Measurements from ENCODE around the gene MAPK14.
"Not testable (repeated sequence)": the region's sequence is repeated elsewhere in the genome, so short reads cannot be mapped to it uniquely, and the experiment has no call there.

Gene MAPK14

GRCh38 chr6:36027501-36028087 lies at the start of gene MAPK14:
TSS of gene MAPK14 (plus strand) at chr6:36027808. CDS start at chr6:36028158, 350 bp downstream.
- peak; percentile 96 for DNase-seq (ENCODE audit: low read depth in 2 of 2)

GRCh38 chr6:35980126-35980525 lies 47.5 kb upstream of the MAPK14 start:
- DNase-seq (ENCODE audit: low read depth in 2 of 2): not testable (repeated sequence)

GRCh38 chr6:35980991-35981645 lies 46.5 kb upstream of the MAPK14 start:
- no peak for DNase-seq (ENCODE audit: low read depth in 2 of 2)

DNA sequence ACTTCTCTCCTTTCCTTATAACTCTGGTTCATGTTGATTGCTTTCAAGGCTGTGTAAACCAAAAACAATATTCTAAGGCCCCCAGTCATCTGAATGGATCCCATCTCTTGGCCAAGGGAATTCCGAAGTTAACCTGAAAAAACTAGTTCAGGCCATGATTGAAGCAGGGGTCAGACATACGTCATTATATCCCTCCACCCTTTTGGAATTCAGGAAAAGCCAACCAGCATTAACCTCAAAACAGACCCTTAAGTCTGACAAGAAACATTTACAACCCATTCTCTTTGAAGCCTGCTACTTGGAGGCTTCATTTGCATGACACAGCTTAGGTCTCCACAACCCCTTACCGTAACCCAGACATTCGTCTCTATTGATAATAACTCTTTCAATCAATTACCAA lies 42.9 kb upstream of the MAPK14 start:
- no peak for DNase-seq (ENCODE audit: low read depth in 2 of 2)

GRCh38 chr6:35988047-35988446 lies 39.6 kb upstream of the MAPK14 start:
- not testable (repeated sequence) for DNase-seq (ENCODE audit: low read depth in 2 of 2)

- no peak for DNase-seq (ENCODE audit: low read depth in 2 of 2)
These were observed 34.5 kb upstream of the MAPK14 start for GRCh38 chr6:35993150-35993549.

DNA sequence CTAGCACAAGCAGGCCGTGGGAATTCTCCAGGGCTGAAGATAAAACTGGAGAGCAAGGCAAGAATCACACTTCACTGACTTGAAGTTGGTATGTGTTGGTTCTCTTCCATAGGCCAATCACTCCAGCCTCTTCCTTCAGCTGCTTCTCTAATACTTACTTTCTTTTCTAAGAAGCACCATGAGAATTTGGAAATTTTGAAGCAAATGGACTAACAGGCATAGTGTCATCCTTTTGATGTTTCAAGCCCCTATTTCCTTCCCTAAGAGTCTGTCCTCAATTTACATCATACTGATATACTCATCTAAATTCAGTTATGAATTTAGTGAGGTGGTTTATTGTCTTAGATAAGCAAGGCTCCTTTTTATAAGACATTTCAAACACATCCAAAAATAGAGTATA lies 27.2 kb upstream of the MAPK14 start:
- no peak for DNase-seq (ENCODE audit: low read depth in 2 of 2)

- DNase-seq (ENCODE audit: low read depth in 2 of 2): no peak
These were observed 11.9 kb upstream of the MAPK14 start for GRCh38 chr6:36015666-36016065.

- no peak for DNase-seq (ENCODE audit: low read depth in 2 of 2)
These were observed 9.3 kb upstream of the MAPK14 start for GRCh38 chr6:36018339-36018738.

DNA sequence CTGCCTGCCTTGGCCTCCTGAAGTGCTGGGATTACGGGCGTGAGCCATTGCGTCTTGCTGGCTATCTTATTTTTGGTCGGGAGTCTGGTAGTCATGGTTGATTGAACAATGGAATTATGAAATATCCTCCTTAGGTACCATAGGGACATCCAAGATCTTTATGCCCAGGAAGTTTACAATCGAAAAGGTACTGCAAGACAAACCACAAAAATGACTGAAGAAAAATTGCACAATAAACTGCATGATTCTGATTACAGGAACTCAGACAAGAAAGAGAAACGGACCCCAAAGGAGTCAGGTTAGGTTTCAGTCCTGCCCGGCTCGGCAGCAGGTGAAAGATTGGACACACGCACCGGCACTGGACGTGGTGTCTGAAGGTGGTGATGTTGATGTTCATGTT lies 8.4 kb upstream of the MAPK14 start:
- no peak for DNase-seq (ENCODE audit: low read depth in 2 of 2)

GRCh38 chr6:36020154-36020553 lies 7.5 kb upstream of the MAPK14 start:
- DNase-seq (ENCODE audit: low read depth in 2 of 2): no peak

DNA sequence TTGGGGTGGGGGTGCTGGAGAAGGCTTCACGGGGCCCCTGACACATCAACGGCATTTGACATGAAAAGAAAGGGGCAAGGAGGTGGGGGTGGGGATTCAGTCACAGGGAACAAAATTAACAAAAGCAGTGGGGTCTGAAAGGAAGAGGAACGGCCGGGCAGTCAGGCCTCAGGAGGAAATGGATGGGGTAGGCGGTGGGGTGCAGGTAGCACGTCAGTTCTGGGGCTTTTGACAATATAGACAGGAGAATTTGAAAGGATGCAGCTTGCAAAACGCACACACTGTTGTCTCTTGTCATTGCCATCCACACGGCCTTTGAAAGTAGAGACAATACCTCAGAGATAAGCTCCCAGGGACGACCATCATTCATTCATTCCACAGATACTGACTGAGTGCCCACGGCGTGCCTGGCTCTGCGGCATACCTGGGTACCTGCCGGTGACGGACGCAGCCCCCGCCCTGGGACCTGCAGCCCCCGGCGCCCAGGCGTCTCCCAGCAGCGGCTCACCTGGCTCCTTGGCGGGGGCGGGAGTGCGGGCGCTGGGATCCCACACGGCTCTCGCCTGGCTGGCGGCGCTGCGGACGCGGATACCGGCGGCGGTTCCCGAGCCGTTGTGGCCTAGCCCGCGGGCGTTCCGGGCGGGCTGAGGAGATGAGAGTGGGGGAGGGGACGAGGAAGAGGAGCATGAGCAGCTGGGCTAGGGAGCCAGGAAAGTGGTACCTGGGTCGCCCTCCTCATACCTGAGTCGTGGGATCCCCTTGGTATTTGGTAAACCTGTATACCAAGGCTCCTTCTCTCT lies 3.4 kb upstream of the MAPK14 start, which contains the start of gene SLC26A8:
SLC26A8 (minus strand) TSS at position 646 of the 800 bp plus-strand sequence. CDS start 4,934 bp downstream, outside the sequence.
- DNase-seq (ENCODE audit: low read depth in 2 of 2): no peak

DNA sequence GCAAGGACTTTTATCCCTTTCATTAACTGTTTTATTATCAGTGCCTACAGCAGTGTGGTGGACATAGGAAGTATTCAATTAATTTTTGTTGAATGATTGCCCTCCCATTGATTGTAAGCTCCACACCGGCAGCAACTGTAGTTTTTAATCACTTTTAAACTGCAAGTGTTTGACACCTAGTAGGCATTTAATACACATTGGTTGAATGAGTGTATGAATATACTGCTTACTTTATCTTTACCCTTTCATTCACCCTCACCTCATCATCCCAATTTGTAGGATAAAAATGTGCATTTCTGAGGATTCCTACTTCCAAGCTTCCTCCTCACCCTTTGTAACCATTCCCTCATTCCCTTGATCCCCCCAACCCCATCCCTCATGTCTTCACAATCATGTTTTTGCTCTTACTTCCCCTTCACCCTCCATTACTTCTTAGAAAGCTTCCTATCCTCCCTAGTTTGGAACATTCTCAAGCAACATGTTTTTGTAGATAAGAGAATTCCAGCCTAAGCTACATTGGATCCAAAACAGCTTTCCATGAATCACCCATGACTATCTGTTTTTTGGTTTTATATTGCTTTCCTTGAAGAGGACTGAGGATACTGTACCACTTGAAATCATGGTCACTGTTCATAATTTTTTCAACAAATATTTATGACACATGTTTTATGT lies 2.2 kb upstream of the MAPK14 start:
- no peak for DNase-seq (ENCODE audit: low read depth in 2 of 2)

GRCh38 chr6:36025932-36026327 lies 1.7 kb upstream of the MAPK14 start:
- no peak for DNase-seq (ENCODE audit: low read depth in 2 of 2)

- DNase-seq (ENCODE audit: low read depth in 2 of 2): peak; percentile 16 to 25
These were observed 674 bp downstream of the MAPK14 start for GRCh38 chr6:36028088-36028876.

DNA sequence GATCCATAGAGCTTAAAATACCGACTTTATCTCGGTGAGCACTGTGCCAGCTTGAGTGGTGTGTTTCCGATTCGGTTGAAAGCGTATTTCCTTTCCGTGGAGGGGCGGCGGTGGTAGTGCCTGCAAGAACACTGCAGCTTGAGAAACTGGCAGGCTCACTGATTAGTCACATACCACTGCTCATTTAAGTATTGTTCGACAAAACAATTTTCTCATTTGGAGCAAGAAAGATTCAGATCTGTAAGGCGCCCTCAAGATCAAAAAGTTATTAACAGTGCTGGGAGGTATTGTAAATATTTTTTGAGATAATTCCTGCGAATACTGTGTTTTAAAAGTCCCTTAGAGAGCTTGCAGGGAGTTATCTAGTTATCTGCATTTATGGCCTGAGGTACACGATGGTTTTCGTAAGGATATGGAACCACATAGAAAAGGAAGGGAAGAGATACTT lies 1.3 kb downstream of the MAPK14 start:
- DNase-seq (ENCODE audit: low read depth in 2 of 2): peak; percentile 61 to 68

DNA sequence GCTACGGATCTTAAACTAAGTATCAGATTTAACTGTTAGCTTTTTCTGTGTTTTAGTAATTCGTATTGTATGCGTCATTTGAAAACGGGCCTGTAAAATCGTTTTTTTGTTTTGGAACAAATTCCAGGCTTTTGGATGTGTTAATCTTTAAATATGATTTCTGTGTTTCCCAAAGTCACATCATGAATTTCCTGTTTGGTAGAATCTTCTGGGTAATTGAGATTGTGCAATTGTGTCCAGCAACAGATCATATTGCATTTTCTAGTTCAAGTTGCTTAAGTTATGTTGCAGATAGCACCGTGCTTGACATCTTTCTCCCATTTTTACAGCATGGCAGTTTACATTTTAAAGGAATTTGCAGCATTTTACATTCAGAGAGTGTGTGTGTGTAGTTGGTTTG lies 1.9 kb downstream of the MAPK14 start:
- DNase-seq (ENCODE audit: low read depth in 2 of 2): no peak

DNA sequence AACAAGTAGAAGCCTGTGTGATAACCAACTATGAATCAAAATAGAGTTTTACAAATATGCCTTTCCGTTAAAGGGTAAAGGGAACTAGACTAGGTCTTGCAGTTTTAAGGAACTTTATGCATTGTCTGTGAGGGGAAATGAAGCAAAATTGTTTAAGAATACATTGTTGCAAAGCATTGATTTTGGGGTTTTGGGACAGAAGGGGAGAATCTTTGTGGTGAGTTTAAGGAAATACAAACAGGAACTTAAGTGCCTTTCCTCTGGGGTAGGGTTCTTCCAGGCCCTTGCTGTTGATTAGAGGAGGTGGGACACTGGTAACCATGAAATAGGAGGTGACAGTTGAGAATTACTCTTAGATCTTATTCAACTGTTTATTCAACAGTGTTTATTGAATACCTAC lies 4.7 kb downstream of the MAPK14 start:
- DNase-seq (ENCODE audit: low read depth in 2 of 2): no peak

DNA sequence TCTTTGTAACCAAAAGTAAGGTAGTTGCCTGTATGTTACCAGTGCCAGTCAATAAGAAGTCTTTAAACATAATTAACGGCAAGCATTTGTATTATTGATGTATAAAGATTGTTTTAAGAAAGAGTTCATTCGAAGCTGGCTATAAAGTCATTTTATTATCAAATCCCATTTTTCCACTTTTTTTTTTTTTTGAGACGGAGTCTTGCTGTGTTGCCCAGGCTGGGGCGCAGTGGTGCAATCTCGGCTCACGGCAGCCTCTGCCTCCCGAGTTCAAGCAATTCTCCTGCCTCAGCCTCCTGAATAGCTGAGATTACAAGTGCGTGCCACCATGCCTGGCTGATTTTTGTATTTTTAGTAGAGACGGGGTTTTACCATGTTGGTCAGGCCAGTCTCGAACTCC lies 5.5 kb downstream of the MAPK14 start:
- DNase-seq (ENCODE audit: low read depth in 2 of 2): not testable (repeated sequence)

DNA sequence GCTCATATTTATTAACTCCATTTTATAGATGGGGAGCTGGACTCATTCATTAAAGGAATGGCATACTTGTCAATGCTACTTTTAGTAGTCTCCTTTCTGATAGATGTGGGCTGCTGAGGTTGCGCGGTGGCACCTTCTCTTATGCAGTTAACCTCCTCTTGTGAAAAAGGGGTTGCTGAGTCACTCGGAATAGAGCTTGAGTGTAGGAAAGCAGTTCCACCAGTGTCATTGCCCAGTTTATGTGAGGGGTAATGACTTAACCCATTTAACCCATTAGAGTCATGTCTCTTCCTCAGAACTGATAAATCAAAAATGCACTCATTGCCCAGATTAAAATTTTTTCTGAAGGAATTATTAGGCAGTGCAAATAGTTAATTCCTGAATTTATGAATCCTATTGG lies 6.3 kb downstream of the MAPK14 start:
- DNase-seq (ENCODE audit: low read depth in 2 of 2): peak; percentile 16 to 20

- no peak for DNase-seq (ENCODE audit: low read depth in 2 of 2)
These were observed 6.8 kb downstream of the MAPK14 start for GRCh38 chr6:36034441-36034840.
